ENCODE results near the gene CYP4A22. TPM values are rescaled to one million over a fixed set of nuclear protein-coding genes. Genes with fewer than 3 reads are reported as not detected.

CYP4A22 gene
- total and polyA plus RNA-seq, 9 of the 15 experiments (the other 6 are each of a cell fraction or from before 2014, with no cell fraction given) = 0.07 TPM; not detected in 8

- TF ChIP-seq ARID1B (IDR thresholded peaks at IDR 0.05) (peak; percentile 47), CREM (IDR thresholded peaks at IDR 0.05; ENCODE audit: low read depth) (peak; percentile 65), CBX3 (IDR thresholded peaks at IDR 0.05; ENCODE audit: borderline replicate concordance in 1 of 2, low read length in 2 of 2) (no peak), KDM2B (CRISPR knock-in tag; IDR thresholded peaks at IDR 0.05) (0 out of 2 replicates have a peak, but pooled peaks have one; percentile 44), NR2C2 (CRISPR knock-in tag; IDR thresholded peaks at IDR 0.05) (no peak), NR2C2 (tag; IDR thresholded peaks at IDR 0.05) (no peak), MAFK (IDR thresholded peaks at IDR 0.05; ENCODE audit: low read length) (no peak), TFE3 (CRISPR knock-in tag; IDR thresholded peaks at IDR 0.05) (no peak), CHD2 (IDR thresholded peaks at IDR 0.05; ENCODE audit: low read depth, low read length) (0 out of 2 replicates have a peak, but pooled peaks have one; percentile 32), MTA2 (IDR thresholded peaks at IDR 0.05; ENCODE audit: low read depth) (peak; percentile 5; the same call in 1 of the 2 replicates), NBN (IDR thresholded peaks at IDR 0.05; ENCODE audit: low read depth) (peak; percentile 64; the same call in 1 of the 2 replicates), NFE2L1 (tag; IDR thresholded peaks at IDR 0.05; ENCODE audit: borderline replicate concordance, low read depth) (no peak), EP300 (IDR thresholded peaks at IDR 0.05; ENCODE audit: low read length) (peak; percentile 51; the same call in 1 of the 2 replicates), CEBPB (tag; IDR thresholded peaks at IDR 0.05) (peak; percentile 62), MAFF (IDR thresholded peaks at IDR 0.05; ENCODE audit: low read length) (no peak), HDGF (IDR thresholded peaks at IDR 0.05) (peak; percentile 95; the same call in 1 of the 2 replicates), NFIC (IDR thresholded peaks at IDR 0.05) (peak; percentile 95), ARNT (IDR thresholded peaks at IDR 0.05) (no peak), ESRRA (IDR thresholded peaks at IDR 0.05; ENCODE audit: borderline replicate concordance, low read depth) (0 out of 2 replicates have a peak, but pooled peaks have one; percentile 24), ZNF347 (CRISPR knock-in tag; IDR thresholded peaks at IDR 0.05; ENCODE audit: low read depth) (no peak), PHB2 (IDR thresholded peaks at IDR 0.05; ENCODE audit: low read depth) (no peak), ZNF212 (CRISPR knock-in tag; IDR thresholded peaks at IDR 0.05) (peak; percentile 54; the same call in 1 of the 2 replicates), ELF4 (CRISPR knock-in tag; IDR thresholded peaks at IDR 0.05) (peak; percentile 42; the same call in 1 of the 2 replicates), ZC3H8 (IDR thresholded peaks at IDR 0.05) (no peak), ZBTB33 (CRISPR knock-in tag; IDR thresholded peaks at IDR 0.05) (0 out of 2 replicates have a peak, but pooled peaks have one; percentile 52), SMAD4 (CRISPR knock-in tag; conservative IDR thresholded peaks at IDR 0.05) (peak; percentile 50), NCOA6 (IDR thresholded peaks at IDR 0.05) (no peak), SMC3 (conservative IDR thresholded peaks at IDR 0.05; ENCODE audit: insufficient read depth, low read depth, low read length) (peak; percentile 94), ZNF717 (CRISPR knock-in tag; IDR thresholded peaks at IDR 0.05) (no peak)
Measured at GRCh38 chr1:47192458-47193384, 55.5 kb downstream of the CYP4A22 start (continued).

Measured in K562 (cell line).